ENCODE measurements around the gene LEUTX. TPM values are rescaled to one million over a fixed set of nuclear protein-coding genes. Genes with fewer than 3 reads are reported as not detected.

The LEUTX gene
- total RNA-seq, 2 donors from 2014 or later: not detected

GRCh38 chr19:39816287-39817048, 37.8 kb downstream of the LEUTX start:
- no peak overlapping the region for H3K9ac ChIP-seq (ENCODE audit: low read depth in 2 of 2, low read length in 2 of 2)
- no peak overlapping the region for H3K27ac ChIP-seq
- no peaks in the 10 kb centered on the region for H3K36me3 ChIP-seq
- DNase-seq: no peak
- intact Hi-C loops (cut with DNase I): no loop called here
- no peak for TF ChIP-seq CTCF (IDR thresholded peaks at IDR 0.05)
- no peaks in the 10 kb centered on the region for H3K4me1 ChIP-seq
- no peaks in the 10 kb centered on the region for H3K9me3 ChIP-seq
- H3K4me3 ChIP-seq: no peak overlapping the region
- H3K27me3 ChIP-seq: no peaks in the 10 kb centered on the region

- DNase-seq: no peak
- Histone ChIP-seq H3K27ac (no peak overlapping the region), H3K4me1 (no peaks in the 10 kb centered on the region), H3K9me3 (no peaks in the 10 kb centered on the region), H3K36me3 (no peaks in the 10 kb centered on the region), H3K4me3 (no peak overlapping the region), H3K27me3 (no peaks in the 10 kb centered on the region), H3K9ac (ENCODE audit: low read depth in 2 of 2, low read length in 2 of 2) (no peak overlapping the region)
- intact Hi-C loops (cut with DNase I): no loop called here
- no peak for TF ChIP-seq CTCF (IDR thresholded peaks at IDR 0.05)
These were observed 39.4 kb downstream of the LEUTX start for GRCh38 chr19:39817888-39818561.

GRCh38 chr19:39818626-39819097, 40.0 kb downstream of the LEUTX start:
- TF ChIP-seq CTCF (IDR thresholded peaks at IDR 0.05): no peak
- no peak overlapping the region for H3K9ac ChIP-seq (ENCODE audit: low read depth in 2 of 2, low read length in 2 of 2)
- no peak overlapping the region for H3K27ac ChIP-seq
- no peak overlapping the region for H3K4me3 ChIP-seq
- H3K4me1 ChIP-seq: no peaks in the 10 kb centered on the region
- H3K36me3 ChIP-seq: no peaks in the 10 kb centered on the region
- no peaks in the 10 kb centered on the region for H3K27me3 ChIP-seq
- no peaks in the 10 kb centered on the region for H3K9me3 ChIP-seq
- intact Hi-C loops (cut with DNase I): no loop called here
- DNase-seq: no peak

- H3K9me3 ChIP-seq: no peaks in the 10 kb centered on the region
- no peak overlapping the region for H3K9ac ChIP-seq (ENCODE audit: low read depth in 2 of 2, low read length in 2 of 2)
- no peak for DNase-seq
- TF ChIP-seq CTCF (IDR thresholded peaks at IDR 0.05): no peak
- intact Hi-C loops (cut with DNase I): no loop called here
- no peak overlapping the region for H3K4me3 ChIP-seq
- H3K27ac ChIP-seq: no peak overlapping the region
- no peaks in the 10 kb centered on the region for H3K36me3 ChIP-seq
- H3K27me3 ChIP-seq: no peaks in the 10 kb centered on the region
- H3K4me1 ChIP-seq: no peaks in the 10 kb centered on the region
These were observed 41.1 kb downstream of the LEUTX start for GRCh38 chr19:39819786-39820185.

- H3K4me1 ChIP-seq: no peaks in the 10 kb centered on the region
- H3K9me3 ChIP-seq: no peaks in the 10 kb centered on the region
- H3K27me3 ChIP-seq: no peaks in the 10 kb centered on the region
- no peak overlapping the region for H3K4me3 ChIP-seq
- no peak overlapping the region for H3K9ac ChIP-seq (ENCODE audit: low read depth in 2 of 2, low read length in 2 of 2)
- no peak for DNase-seq
- no peaks in the 10 kb centered on the region for H3K36me3 ChIP-seq
- H3K27ac ChIP-seq: no peak overlapping the region
- no peak for TF ChIP-seq CTCF (IDR thresholded peaks at IDR 0.05)
- intact Hi-C loops (cut with DNase I): no loop called here
These were observed 42.0 kb downstream of the LEUTX start for GRCh38 chr19:39820696-39821095.

Data from colonic mucosa (tissue), 4 donors.